Fibroblast of lung (primary cell): ENCODE data around the gene TIMP2. TPM values are rescaled to one million over a fixed set of nuclear protein-coding genes. Genes with fewer than 3 reads are reported as not detected.

Source experiments
- DNase-seq, 2 donors: peaks; one replicate each; pipeline versions ENCODE4 v3.0.0 to v3.0.0-alpha.2; 2010; ENCODE audit warnings: low read depth in 2 of 2
- H2AFZ ChIP-seq: 2 replicates; pipeline ENCODE4 v1.5.1; 2012; ENCODE audit warnings: low read length, control low read depth, inconsistent platforms
- H3K27ac ChIP-seq: 2 replicates; pipeline ENCODE4 v1.5.1; 2011; ENCODE audit warnings: low read length, control low read depth; ENCODE audit not compliant: insufficient read depth
- H3K27me3 ChIP-seq: 2 replicates; pipeline ENCODE4 v1.5.1; 2011; ENCODE audit warnings: mild to moderate bottlenecking, low read length; ENCODE audit not compliant: control insufficient read depth, insufficient read depth
- H3K36me3 ChIP-seq: 2 replicates; pipeline ENCODE4 v1.5.1; 2011; ENCODE audit warnings: low read length; ENCODE audit not compliant: control insufficient read depth, insufficient read depth
- H3K4me1 ChIP-seq: 2 replicates; pipeline ENCODE4 v1.5.1; 2011; ENCODE audit warnings: low read length; ENCODE audit not compliant: control insufficient read depth, insufficient read depth; ENCODE audit errors: extremely low read depth
- H3K4me2 ChIP-seq: 2 replicates; pipeline ENCODE4 v1.5.1; 2011; ENCODE audit warnings: low read length, control low read depth; ENCODE audit not compliant: insufficient read depth; ENCODE audit errors: extremely low read depth
- H3K4me3 ChIP-seq, 4 experiments: fragments of 200-600 bp in 1 of 4; sonication (generic) in 1 of 4; replicated peaks in 1 of 4; 2 replicates each; pipeline ENCODE4 v1.5.1; 2011 to 2016; ENCODE audit warnings: low read length in 4 of 4, low read depth in 3 of 4, mild to moderate bottlenecking in 3 of 4, control low read depth in 2 of 4, inconsistent platforms in 1 of 4, mixed read lengths in 1 of 4; ENCODE audit not compliant: insufficient read depth in 1 of 4; ENCODE audit errors: control extremely low read depth in 1 of 4
- H3K79me2 ChIP-seq: 2 replicates; pipeline ENCODE4 v1.5.1; 2012; ENCODE audit warnings: mild to moderate bottlenecking, low read length, inconsistent platforms; ENCODE audit not compliant: control insufficient read depth, insufficient read depth
- H3K9ac ChIP-seq: 2 replicates; pipeline ENCODE4 v1.5.1; 2011; ENCODE audit warnings: mild to moderate bottlenecking, low read length, control low read depth; ENCODE audit not compliant: insufficient read depth
- H3K9me3 ChIP-seq: 2 replicates; pipeline ENCODE4 v1.5.1; 2012; ENCODE audit warnings: low read depth, low read length; ENCODE audit not compliant: control insufficient read depth, insufficient read depth
- H4K20me1 ChIP-seq: 2 replicates; pipeline ENCODE4 v1.5.1; 2011; ENCODE audit warnings: low read length; ENCODE audit not compliant: control insufficient read depth, insufficient read depth; ENCODE audit errors: extremely low read depth
- CTCF ChIP-seq, 2 donors: IDR thresholded peaks in 1 of 2; conservative IDR thresholded peaks in 1 of 2; 1 replicate in 1 of 2; 2 replicates in 1 of 2; pipeline ENCODE4 v1.5.1; 2011 to 2012; ENCODE audit warnings: low read length in 2 of 2, control low read depth in 1 of 2, inconsistent platforms in 1 of 2, low read depth in 1 of 2, mild to moderate bottlenecking in 1 of 2
- EZH2 ChIP-seq: IDR thresholded peaks from 2 replicates; pipeline ENCODE4 v1.5.1; 2012; ENCODE audit warnings: low read length, control low read depth, mild to moderate bottlenecking; ENCODE audit errors: missing control alignments
- polyA minus RNA-seq: library from RNA; depleted of rRNA, polyadenylated mRNA; stranded (reverse); fragments of >200 nt; gene quantifications from 2 replicates; pipeline ENCODE4 v1.2.3, GENCODE V29; 2011; ENCODE audit warnings: low replicate concordance
- polyA plus RNA-seq, 2 donors: library from polyadenylated mRNA; depleted of rRNA in 1 of 2; stranded (reverse) in 1 of 2; unstranded in 1 of 2; fragments of >200 nt; gene quantifications; 2 replicates each; pipeline ENCODE4 v1.2.1, GENCODE V29; 2011 to 2012; ENCODE audit warnings: missing spikeins in 1 of 2
- total RNA-seq: library from RNA; depleted of rRNA; stranded (reverse); fragments of >200 nt; gene quantifications from 2 replicates; pipeline ENCODE4 v1.2.1, GENCODE V29; 2014

TIMP2 gene
- total RNA-seq: 88.9 and 155 TPM in 2 replicates
- 607 and 745 TPM in 2 replicates for polyA plus RNA-seq
- polyA plus RNA-seq (2012): 667 and 999 TPM in 2 replicates
- polyA minus RNA-seq: 484 and 816 TPM in 2 replicates

GRCh38 chr17:78925234-78925633, at the start of gene TIMP2:
TIMP2 (minus strand) TSS chr17:78925387; CDS start chr17:78925088, 299 bp downstream.
- Histone ChIP-seq H3K4me2 (peak within 1 kb of the TSS; percentile 80), H3K9me3 (no peaks in the 10 kb centered on the region), H3K27ac (peak within 1 kb of the TSS; percentile 90), H3K4me3 (peak within 1 kb of the TSS; percentile 72 to 97 (median 90)), H3K9ac (peak within 1 kb of the TSS; percentile 76), H3K4me1 (peaks cover 21% of the 10 kb centered on the region), H3K36me3 (peaks cover 5% of the 10 kb centered on the region), H4K20me1 (peaks cover 3% of the 10 kb centered on the region), H2AFZ (peak within 1 kb of the TSS; percentile 33), H3K27me3 (no peaks in the 10 kb centered on the region), H3K79me2 (peaks cover 45% of the 10 kb centered on the region)
- no peak for TF ChIP-seq EZH2
- peak in 1 of 2 donors; percentile 11 for TF ChIP-seq CTCF (conservative IDR thresholded peaks at IDR 0.05 in 1 of 2, IDR thresholded peaks at IDR 0.05 in 1 of 2; ENCODE audit: low read depth in 1 of 2, low read length in 2 of 2)
- DNase-seq: peak; percentile 76 to 89

- no peak for DNase-seq
- Histone ChIP-seq H3K36me3 (peaks cover 13% of the 10 kb centered on the region), H4K20me1 (no peaks in the 10 kb centered on the region), H3K9ac (no peak overlapping the region), H3K9me3 (no peaks in the 10 kb centered on the region), H3K79me2 (peaks cover 13% of the 10 kb centered on the region), H3K4me2 (no peak overlapping the region), H3K4me3 (no peak overlapping the region), H3K27ac (no peak overlapping the region), H2AFZ (no peak overlapping the region), H3K4me1 (peaks cover 23% of the 10 kb centered on the region), H3K27me3 (no peaks in the 10 kb centered on the region)
- TF ChIP-seq CTCF (conservative IDR thresholded peaks at IDR 0.05 in 1 of 2, IDR thresholded peaks at IDR 0.05 in 1 of 2; ENCODE audit: low read depth in 1 of 2, low read length in 2 of 2) (no peak), EZH2 (no peak)
Measured at GRCh38 chr17:78973792-78974520, 48.8 kb upstream of the TIMP2 start.

- Histone ChIP-seq H3K27ac (no peak overlapping the region), H3K4me1 (peaks cover 20% of the 10 kb centered on the region), H3K4me2 (no peak overlapping the region)
Measured at GRCh38 chr17:78973196-78973595, 48.0 kb upstream of the TIMP2 start.

More at GRCh38 chr17:78973196-78973595, 48.0 kb upstream of the TIMP2 start:
- H4K20me1 ChIP-seq: no peaks in the 10 kb centered on the region
- H3K9ac ChIP-seq: no peak overlapping the region
- H3K4me3 ChIP-seq: no peak overlapping the region
- no peaks in the 10 kb centered on the region for H3K9me3 ChIP-seq
- H3K79me2 ChIP-seq: peaks cover 7% of the 10 kb centered on the region
- no peaks in the 10 kb centered on the region for H3K27me3 ChIP-seq
- H3K36me3 ChIP-seq: peaks cover 14% of the 10 kb centered on the region
- DNase-seq: no peak
- H2AFZ ChIP-seq: no peak overlapping the region
- no peak for TF ChIP-seq EZH2
- no peak for TF ChIP-seq CTCF (conservative IDR thresholded peaks at IDR 0.05 in 1 of 2, IDR thresholded peaks at IDR 0.05 in 1 of 2; ENCODE audit: low read depth in 1 of 2, low read length in 2 of 2)
